Right lobe of liver (tissue), 4 donors: Measurements from ENCODE around the gene LDAH.

Experiments
- CTCF ChIP-seq, 4 donors: fragments of 200-600 bp in 3 of 4; fragments of 450-650 bp in 1 of 4; IDR thresholded peaks; one replicate each; pipeline versions ENCODE4 v1.5.1 to v1.8.0; 2016 to 2022; ENCODE audit warnings: antibody characterized with exemption in 4 of 4, mild to moderate bottlenecking in 2 of 4
- POLR2A ChIP-seq: fragments of 450-650 bp; IDR thresholded peaks from one replicate; pipeline ENCODE4 v1.6.1; 2017; ENCODE audit warnings: antibody characterized with exemption, mild to moderate bottlenecking
- donor health status: DM: no; HTN: no; CAD: no.
- donor health status: DM: no; HTN: no; CAD: no.
- donor health status: DM: no; HTN: yes; CAD: no.

- peak; percentile 91 to 96 (median 94) for TF ChIP-seq CTCF (IDR thresholded peaks at IDR 0.05)
- TF ChIP-seq POLR2A = no peak
Measured at GRCh38 chr2:20642055-20642971, 180.6 kb downstream of the LDAH start.
